ENCODE data around the gene ANKAR. TPM values are rescaled to one million over a fixed set of nuclear protein-coding genes. Genes with fewer than 3 reads are reported as not detected.
"Not testable (repeated sequence)": the region's sequence is repeated elsewhere in the genome, so short reads cannot be mapped to it uniquely, and the experiment has no call there.

Gene ANKAR
- total and polyA plus RNA-seq, 2 of the 4 experiments (the other 2 are of a cell fraction): 0.96 to 2.2 TPM

DNA sequence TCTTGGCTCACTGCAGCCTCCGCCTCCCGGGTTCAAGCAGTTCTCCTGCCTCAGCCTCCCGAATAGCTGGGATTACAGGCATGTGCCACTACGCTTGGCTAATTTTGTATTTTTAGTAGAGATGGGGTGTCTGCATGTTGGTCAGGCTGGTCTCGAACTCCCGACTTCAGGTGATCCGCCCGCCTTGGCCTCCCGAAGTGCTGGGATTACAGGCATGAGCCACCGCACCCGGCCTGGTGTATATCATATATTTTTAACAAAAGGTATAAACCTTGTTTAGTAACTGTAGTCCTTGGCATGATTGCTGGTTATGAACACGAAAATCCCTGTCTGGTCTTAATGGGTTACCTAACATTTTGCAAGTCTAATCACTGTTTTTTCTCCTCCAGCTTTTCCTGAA lies 11.2 kb upstream of the ANKAR start:
- H3K27me3 ChIP-seq (ENCODE audit: control insufficient read depth, insufficient read depth, low read length); H4K91ac ChIP-seq (ENCODE audit: insufficient read depth, low read depth, low read length); dilution Hi-C loops (cut with HindIII; ENCODE audit: low sequenced_read_pairs, unreplicated experiment); DNase-seq; H4K20me1 ChIP-seq (ENCODE audit: insufficient read depth, low read length); BruUV-seq (replicated peaks); H3K56ac ChIP-seq (ENCODE audit: extremely low read depth, insufficient read depth, low read length); POLR2A ChIA-PET (ENCODE audit: unreplicated experiment); H4K8ac ChIP-seq (ENCODE audit: low read depth in 2 of 2, low read length in 2 of 2); H2BK120ac ChIP-seq (ENCODE audit: low read depth, low read length); H2BK20ac ChIP-seq (ENCODE audit: low read depth, low read length); H2BK15ac ChIP-seq (ENCODE audit: low read depth, low read length); H3K9me1 ChIP-seq (ENCODE audit: insufficient read depth, low read length); H3K18ac ChIP-seq (ENCODE audit: low read depth, low read length); H4K5ac ChIP-seq (ENCODE audit: low read depth, low read length); H3K4ac ChIP-seq (ENCODE audit: low read depth, low read length); H3K23ac ChIP-seq (ENCODE audit: low read depth, low read length); in situ Hi-C loops (cut with MboI; ENCODE audit: low sequenced_read_pairs); H2AK9ac ChIP-seq (replicated peaks; ENCODE audit: low read depth, low read length, poor library complexity); H3K4me2 ChIP-seq (ENCODE audit: low read depth, low read length); ATAC-seq (ENCODE audit: low read depth); H3K4me3 ChIP-seq (ENCODE audit: insufficient read depth, low read depth, low read length); H3K14ac ChIP-seq (replicated peaks; ENCODE audit: low read depth, low read length); H3K27ac ChIP-seq (ENCODE audit: insufficient read depth, low read length); H3K9me3 ChIP-seq (ENCODE audit: control insufficient read depth, insufficient read depth, low read length); H3K4me1 ChIP-seq (ENCODE audit: control insufficient read depth, insufficient read depth, low read length); H2BK5ac ChIP-seq (ENCODE audit: low read depth, low read length, poor library complexity, severe bottlenecking); H2AK5ac ChIP-seq (ENCODE audit: low read depth, low read length); H3K9ac ChIP-seq (ENCODE audit: low read depth, low read length); H2AFZ ChIP-seq (replicated peaks; ENCODE audit: low read length, poor library complexity): not testable (repeated sequence)
- intact Hi-C loops (cut with micrococcal nuclease): loop anchor here (5.0 kb wide), 1 partner anchor 409 kb away; no protein-coding TSS in a partner anchor
- WGBS, 2 experiments (ENCODE audit: extremely low coverage in 2 of 2, insufficient read length in 1 of 2): no CpG with 5 or more reads among the region's 12 CpGs
- Histone ChIP-seq H3K36me3 (ENCODE audit: control insufficient read depth, insufficient read depth, low read length) (peaks cover 12% of the 10 kb centered on the region), H3K79me1 (ENCODE audit: low read depth in 1 of 2, low read length in 2 of 2) (peaks cover 14 to 34% of the 10 kb centered on the region in 2 experiments)
- CTCF ChIA-PET: interaction anchor here (0.6 to 1.8 kb wide), 3 partner anchors 10 to 491 kb away, joined by 3 to 9 read pairs (median 4); no protein-coding TSS in a partner anchor

Data from IMR-90 (cell line).